Esophagus muscularis mucosa (tissue), 4 donors: ENCODE results near the gene CHEK1. TPM values are rescaled to one million over a fixed set of nuclear protein-coding genes. Genes with fewer than 3 reads are reported as not detected.
"Not testable (repeated sequence)": the region's sequence is repeated elsewhere in the genome, so short reads cannot be mapped to it uniquely, and the experiment has no call there.

Experiments
- DNase-seq: peaks from one replicate; pipeline ENCODE4 v3.0.0-alpha.2; 2017; ENCODE audit errors: extremely low spot score
- H3K27ac ChIP-seq, 4 donors: fragments of 200-600 bp; sonication (generic); replicated peaks in 1 of 4; 1 replicate in 3 of 4; 2 replicates in 1 of 4; pipeline ENCODE4 v1.5.1; 2016 to 2019; ENCODE audit warnings: mild to moderate bottlenecking in 1 of 4
- H3K27me3 ChIP-seq, 4 donors: fragments of 200-600 bp; sonication (generic); one replicate each; pipeline versions ENCODE4 v1.5.1 to v1.6.0; 2016 to 2019
- H3K36me3 ChIP-seq, 4 donors: fragments of 200-600 bp; sonication (generic); one replicate each; pipeline ENCODE4 v1.5.1; 2016 to 2019
- H3K4me1 ChIP-seq, 4 donors: fragments of 200-600 bp; sonication (generic); one replicate each; pipeline ENCODE4 v1.5.1; 2016 to 2019
- H3K4me3 ChIP-seq, 4 donors: fragments of 200-600 bp; sonication (generic); 1 replicate in 2 of 4; 2 replicates in 2 of 4; pipeline ENCODE4 v1.5.1; 2016 to 2019; ENCODE audit warnings: mild to moderate bottlenecking in 4 of 4, moderate library complexity in 1 of 4
- H3K9me3 ChIP-seq, 4 donors: fragments of 200-600 bp; sonication (generic); 1 replicate in 3 of 4; 2 replicates in 1 of 4; pipeline ENCODE4 v1.5.1; 2016 to 2019
- CTCF ChIP-seq, 3 experiments: fragments of 200-600 bp in 2 of 3; fragments of 450-650 bp in 1 of 3; sonication (generic) in 2 of 3; IDR thresholded peaks; one replicate each; pipeline ENCODE4 v1.5.1; 2017 to 2019; ENCODE audit warnings: antibody characterized with exemption in 3 of 3, mild to moderate bottlenecking in 2 of 3, moderate library complexity in 1 of 3
- EP300 ChIP-seq: sonication (generic); formaldehyde crosslinking; IDR thresholded peaks from one replicate; pipeline ENCODE4 v1.6.1; 2017; ENCODE audit warnings: antibody characterized with exemption
- POLR2A ChIP-seq: fragments of 450-650 bp; IDR thresholded peaks from one replicate; pipeline ENCODE4 v1.6.1; 2017; ENCODE audit warnings: antibody characterized with exemption, moderate library complexity, mild to moderate bottlenecking, low read depth
- POLR2AphosphoS5 ChIP-seq, 2 donors: sonication (generic); formaldehyde crosslinking; IDR thresholded peaks; one replicate each; pipeline ENCODE4 v1.6.1; 2017; ENCODE audit warnings: antibody characterized with exemption in 2 of 2
- WGBS: methylation state at CpG from one replicate; pipeline ENCODE4 v1.1.5; 2018; 5-methylcytosine and 5-hydroxymethylcytosine counted together
- intact Hi-C: fragments of 100-400 bp; cut with DNase I; formaldehyde crosslinking; loops from one replicate; pipeline ENCODE4 v1.15.1; 2023
- total RNA-seq, 4 donors: library from RNA; depleted of rRNA; stranded (reverse); fragments of >200 nt; gene quantifications; one replicate each; pipeline versions ENCODE4 v1.1.0 to v1.2.1, GENCODE V29; 2016

CHEK1 gene
- total RNA-seq = 1 to 10 TPM; 1.9 to 4.2 (median 2.5) TPM

GRCh38 chr11:125624756-125625213 is at the start of gene CHEK1:
Gene CHEK1, plus strand, starts transcription at chr11:125625163. Its CDS starts 1,606 bp downstream, at chr11:125626769.
- no peak for DNase-seq
- TF ChIP-seq CTCF (IDR thresholded peaks at IDR 0.05) (no peak), EP300 (no peak), POLR2A (no peak), POLR2AphosphoS5 (IDR thresholded peaks at IDR 0.05) (no peak)
- Histone ChIP-seq H3K4me3 (peak within 1 kb of the TSS; percentile 64 to 87 (median 68)), H3K27me3 (no peaks in the 10 kb centered on the region), H3K27ac (peak within 1 kb of the TSS; percentile 90 to 95 (median 92)), H3K36me3 (peaks cover 12 to 23% (median 19%) of the 10 kb centered on the region in 4 donors), H3K9me3 (no peaks in the 10 kb centered on the region), H3K4me1 (peaks cover 14 to 33% (median 24%) of the 10 kb centered on the region in 4 donors)
- 58% methylated on average over 9 of the region's 9 CpGs for WGBS
- intact Hi-C loops = loop anchor here (10.0 kb wide), 1 partner anchor 130 kb away; the partner anchor contains the start of gene FEZ1

GRCh38 chr11:125577181-125577580 is 47.8 kb upstream of the CHEK1 start:
- 94% methylated on average over 14 of the region's 14 CpGs for WGBS
- H3K4me3 ChIP-seq, DNase-seq, H3K9me3 ChIP-seq, intact Hi-C loops, H3K27ac ChIP-seq, H3K4me1 ChIP-seq, H3K27me3 ChIP-seq: not testable (repeated sequence)
- H3K36me3 ChIP-seq = peaks cover 70 to 100% (median 95%) of the 10 kb centered on the region in 4 donors

GRCh38 chr11:125578783-125579182 is 46.2 kb upstream of the CHEK1 start:
- Histone ChIP-seq H3K4me1 (no peaks in the 10 kb centered on the region), H3K36me3 (peaks cover 83 to 100% (median 99%) of the 10 kb centered on the region in 4 donors), H3K4me3 (no peak overlapping the region), H3K27ac (no peak overlapping the region), H3K9me3 (no peaks in the 10 kb centered on the region), H3K27me3 (no peaks in the 10 kb centered on the region)
- whole genome bisulfite sequencing = 96% methylated on average over 2 of the region's 2 CpGs
- intact Hi-C loops = no loop called here
- no peak for DNase-seq
- TF ChIP-seq POLR2AphosphoS5 (IDR thresholded peaks at IDR 0.05) = no peak
- TF ChIP-seq EP300 = no peak
- no peak for TF ChIP-seq CTCF (IDR thresholded peaks at IDR 0.05)
- no peak for TF ChIP-seq POLR2A

- Histone ChIP-seq H3K4me3 (no peak overlapping the region), H3K36me3 (peaks cover 84 to 100% (median 97%) of the 10 kb centered on the region in 4 donors), H3K4me1 (no peaks in the 10 kb centered on the region), H3K27ac (no peak overlapping the region), H3K27me3 (no peaks in the 10 kb centered on the region), H3K9me3 (no peaks in the 10 kb centered on the region)
- intact Hi-C loops = no loop called here
- 92% methylated on average over 4 of the region's 5 CpGs for WGBS
- no peak for DNase-seq
- TF ChIP-seq POLR2A (no peak), CTCF (IDR thresholded peaks at IDR 0.05) (no peak), EP300 (no peak), POLR2AphosphoS5 (IDR thresholded peaks at IDR 0.05) (no peak)
These were observed 45.2 kb upstream of the CHEK1 start for GRCh38 chr11:125579811-125580210.

- Histone ChIP-seq H3K27ac (no peak overlapping the region), H3K4me3 (no peak overlapping the region), H3K9me3 (no peaks in the 10 kb centered on the region), H3K36me3 (peaks cover 55 to 69% (median 60%) of the 10 kb centered on the region in 4 donors), H3K27me3 (no peaks in the 10 kb centered on the region), H3K4me1 (no peaks in the 10 kb centered on the region)
- DNase-seq = no peak
- WGBS = 98% methylated on average over 10 of the region's 11 CpGs
- intact Hi-C loops = no loop called here
- TF ChIP-seq EP300 (no peak), POLR2A (no peak), CTCF (IDR thresholded peaks at IDR 0.05) (no peak), POLR2AphosphoS5 (IDR thresholded peaks at IDR 0.05) (no peak)
These were observed 41.5 kb upstream of the CHEK1 start for GRCh38 chr11:125583496-125583895.
